ENCODE data around the gene TTF1.

DNA sequence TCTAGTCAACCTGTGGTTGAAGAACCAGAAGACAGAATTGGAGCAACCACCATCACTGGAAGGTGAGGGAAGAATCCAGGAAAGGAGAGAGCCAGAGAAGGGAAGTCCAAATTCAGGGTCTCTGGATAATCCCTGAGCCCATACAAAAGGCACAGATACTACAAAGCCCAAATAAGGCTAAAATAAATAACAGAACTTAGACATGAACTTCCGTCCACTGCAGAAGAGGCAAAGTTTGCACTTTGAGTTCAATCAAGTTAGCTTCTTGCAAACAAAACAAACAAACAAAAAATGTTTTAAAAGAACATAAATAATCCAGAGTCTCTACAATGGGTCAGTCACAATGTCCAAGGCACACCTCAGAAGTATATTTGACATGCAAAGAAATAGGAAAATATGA, 24.4 kb upstream of the TTF1 start:
- TF ChIP-seq CTCF (IDR thresholded peaks at IDR 0.05) (no peak), POLR2A (IDR thresholded peaks at IDR 0.05) (no peak)

Data from uterus (tissue), 2 donors.